HL-60 (cell line): ENCODE measurements around the gene PHYHIPL.

Experiments
- DNase-seq, 2 experiments: peaks; one replicate each; pipeline ENCODE4 v3.0.0-alpha.2; 2010 to 2020; ENCODE audit warnings: low read depth in 1 of 2, low spot score in 1 of 2
- H3K27ac ChIP-seq: fragments of 250-450 bp; sonication (Bioruptor Pico); replicated peaks from 2 replicates; pipeline ENCODE4 v1.5.1; 2020; ENCODE audit warnings: mild to moderate bottlenecking, moderate library complexity
- H3K27me3 ChIP-seq: fragments of 250-450 bp; sonication (Bioruptor Pico); 2 replicates; pipeline ENCODE4 v1.5.1; 2021; ENCODE audit warnings: mild to moderate bottlenecking, moderate library complexity; ENCODE audit not compliant: insufficient read depth, poor library complexity, severe bottlenecking
- H3K4me3 ChIP-seq: replicated peaks from 2 replicates; pipeline ENCODE4 v1.5.1; 2011; ENCODE audit warnings: mild to moderate bottlenecking, control low read depth, low read length; ENCODE audit not compliant: insufficient read depth
- CTCF ChIP-seq: IDR thresholded peaks from one replicate; pipeline ENCODE4 v1.5.1; 2011; ENCODE audit warnings: low read length, control low read depth, inconsistent platforms; ENCODE audit not compliant: insufficient read depth
- GABPA ChIP-seq: IDR thresholded peaks from 2 replicates; pipeline ENCODE4 v1.6.1; 2012; ENCODE audit warnings: low read depth
- POLR2AphosphoS5 ChIP-seq: IDR thresholded peaks from 2 replicates; pipeline ENCODE4 v1.6.1; 2012; ENCODE audit warnings: low read depth
- REST ChIP-seq: IDR thresholded peaks from 2 replicates; pipeline ENCODE4 v1.6.1; 2012; ENCODE audit warnings: low read depth; ENCODE audit not compliant: insufficient replicate concordance
- SPI1 ChIP-seq: IDR thresholded peaks from 2 replicates; pipeline ENCODE4 v1.6.1; 2012; ENCODE audit warnings: low read depth, mild to moderate bottlenecking, borderline replicate concordance

PHYHIPL gene

DNA sequence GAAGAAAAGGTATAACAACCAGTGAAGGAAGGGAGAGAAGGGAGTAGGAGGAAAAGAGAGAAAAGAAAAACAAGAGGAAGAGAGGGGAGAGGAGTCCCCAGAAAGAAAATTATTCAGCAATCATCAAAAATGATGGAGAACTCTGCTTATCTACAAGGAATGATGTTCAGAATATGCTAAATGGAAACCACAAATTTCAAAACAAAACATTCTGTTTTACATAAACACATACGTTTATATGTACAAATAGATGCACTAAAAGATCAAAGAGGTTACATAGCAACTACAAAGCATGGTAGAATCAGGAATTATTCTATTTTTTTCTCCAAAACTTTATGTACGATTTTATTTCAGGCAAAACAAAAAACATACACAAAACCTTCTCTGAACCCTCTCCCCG is 94.0 kb downstream of the PHYHIPL start:
- TF ChIP-seq SPI1, result no peak
- no peak for TF ChIP-seq POLR2AphosphoS5
- TF ChIP-seq REST, result no peak
- no peak for TF ChIP-seq GABPA
- no peak for TF ChIP-seq CTCF
- DNase-seq, result no peak
- Histone ChIP-seq H3K4me3 (no peak overlapping the region), H3K27me3 (no peaks in the 10 kb centered on the region), H3K27ac (no peak overlapping the region)

GRCh38 chr10:59271160-59271559 is 94.7 kb downstream of the PHYHIPL start:
- TF ChIP-seq REST (no peak), GABPA (no peak), CTCF (no peak), POLR2AphosphoS5 (no peak), SPI1 (no peak)
- Histone ChIP-seq H3K27ac (no peak overlapping the region), H3K4me3 (no peak overlapping the region), H3K27me3 (no peaks in the 10 kb centered on the region)
- DNase-seq, result no peak

- Histone ChIP-seq H3K27me3 (no peaks in the 10 kb centered on the region), H3K27ac (no peak overlapping the region), H3K4me3 (no peak overlapping the region)
- no peak for DNase-seq
- TF ChIP-seq GABPA, result no peak
- TF ChIP-seq SPI1, result no peak
- no peak for TF ChIP-seq REST
These were observed 95.6 kb downstream of the PHYHIPL start for GRCh38 chr10:59272061-59272460.

DNA sequence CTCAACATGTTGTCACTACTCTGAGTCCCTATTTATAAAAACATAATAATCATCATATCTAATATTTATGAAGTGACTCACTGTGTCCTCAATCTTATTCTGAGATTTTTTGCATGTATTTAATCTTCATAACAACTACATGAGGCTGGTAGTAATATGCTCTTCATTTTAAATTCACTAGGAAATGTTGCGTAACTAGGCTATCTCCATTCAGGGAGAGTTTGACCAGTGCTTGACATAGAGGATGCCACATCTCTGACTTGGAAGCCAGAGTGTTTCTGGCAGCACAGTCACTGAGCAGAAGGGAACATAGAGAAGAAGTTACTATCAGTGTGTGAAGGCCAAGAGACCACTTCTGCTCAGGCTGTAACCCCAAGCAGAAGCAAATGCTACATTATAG is 97.0 kb downstream of the PHYHIPL start:
- DNase-seq, result no peak
- no peaks in the 10 kb centered on the region for H3K27me3 ChIP-seq
- H3K27ac ChIP-seq, result no peak overlapping the region
- TF ChIP-seq POLR2AphosphoS5 (no peak), REST (no peak), CTCF (no peak), GABPA (no peak), SPI1 (no peak)
- no peak overlapping the region for H3K4me3 ChIP-seq
